B cell (primary cell): Measurements from ENCODE around the gene RIT2. TPM values are rescaled to one million over a fixed set of nuclear protein-coding genes. Genes with fewer than 3 reads are reported as not detected.

Source experiments
- ATAC-seq: fragments of 200-7000 bp; cut with Tn5 transposase; one replicate; pipeline ENCODE4 v1.10.0; 2021; ENCODE audit warnings: low read depth, mild to moderate bottlenecking, moderate number of reproducible peaks, moderate library complexity
- CTCF ChIA-PET: fragments of 350-600 bp; sonication (Branson Sonifier 250); formaldehyde crosslinking; loops from one replicate; lab custom pipeline; 2021; ENCODE audit warnings: antibody characterized with exemption, inconsistent platforms; lab: Charles Lee
- POLR2A ChIA-PET: fragments of 350-600 bp; sonication (Branson Sonifier 250); formaldehyde crosslinking; loops from one replicate; lab custom pipeline; 2021; ENCODE audit warnings: antibody characterized with exemption; lab: Charles Lee
- DNase-seq: peaks from one replicate; pipeline ENCODE4 v3.0.0; 2013
- H2AFZ ChIP-seq: 2 replicates; pipeline ENCODE4 v1.6.1; 2012; ENCODE audit warnings: mild to moderate bottlenecking, low read depth, low read length; ENCODE audit not compliant: insufficient read depth, poor library complexity, severe bottlenecking
- H3K27ac ChIP-seq, 2 donors: 1 replicate in 1 of 2; 2 replicates in 1 of 2; pipeline ENCODE4 v1.5.1; 2012 to 2013; ENCODE audit warnings: low read length in 2 of 2, mild to moderate bottlenecking in 2 of 2, moderate library complexity in 1 of 2
- H3K27me3 ChIP-seq, 4 experiments: fragments of 200-600 bp in 1 of 4; sonication (generic) in 1 of 4; replicated peaks in 1 of 4; 1 replicate in 2 of 4; 2 replicates in 2 of 4; pipeline versions ENCODE4 v1.6.1 to v1.7.0; 2013 to 2016; ENCODE audit warnings: low read length in 3 of 4, mild to moderate bottlenecking in 2 of 4, mixed read lengths in 1 of 4, moderate library complexity in 1 of 4; ENCODE audit not compliant: insufficient read depth in 4 of 4, control insufficient read depth in 3 of 4; ENCODE audit errors: control extremely low read depth in 1 of 4
- H3K36me3 ChIP-seq, 2 experiments: replicated peaks in 1 of 2; 1 replicate in 1 of 2; 2 replicates in 1 of 2; pipeline versions ENCODE4 v1.6.1 to v1.7.1; 2013; ENCODE audit warnings: low read length in 1 of 2; ENCODE audit not compliant: insufficient read depth in 2 of 2, control insufficient read depth in 1 of 2; ENCODE audit errors: control extremely low read depth in 1 of 2, extremely low read depth in 1 of 2
- H3K4me1 ChIP-seq, 2 donors: fragments of 200-600 bp in 1 of 2; sonication (generic) in 1 of 2; 1 replicate in 1 of 2; 2 replicates in 1 of 2; pipeline versions ENCODE4 v1.5.1 to v1.6.1; 2013 to 2017; ENCODE audit warnings: low read length in 2 of 2; ENCODE audit not compliant: control insufficient read depth in 2 of 2, insufficient read depth in 2 of 2
- H3K4me2 ChIP-seq: replicated peaks from 2 replicates; pipeline ENCODE3; 2012; ENCODE audit warnings: mild to moderate bottlenecking, low read depth, low read length; ENCODE audit not compliant: poor library complexity, severe bottlenecking
- H3K4me3 ChIP-seq, 5 experiments: fragments of 200-600 bp in 1 of 5; sonication (generic) in 1 of 5; 1 replicate in 3 of 5; 2 replicates in 2 of 5; pipeline versions ENCODE4 v1.5.1 to v1.7.0; 2011 to 2016; ENCODE audit warnings: low read length in 4 of 5, mild to moderate bottlenecking in 4 of 5, low read depth in 2 of 5, control low read depth in 1 of 5, moderate library complexity in 1 of 5; ENCODE audit not compliant: insufficient read depth in 1 of 5; ENCODE audit errors: control extremely low read depth in 1 of 5, extremely low read depth in 1 of 5
- H3K79me2 ChIP-seq: fragments of 200-600 bp; sonication (generic); one replicate; pipeline ENCODE4 v1.6.0; 2016; ENCODE audit warnings: low read length; ENCODE audit not compliant: control insufficient read depth, insufficient read depth
- H3K9ac ChIP-seq: fragments of 200-600 bp; sonication (generic); 2 replicates; pipeline ENCODE4 v1.6.1; 2017; ENCODE audit warnings: mild to moderate bottlenecking, low read length, moderate library complexity
- H3K9me3 ChIP-seq, 3 donors: one replicate each; pipeline versions ENCODE4 v1.6.1 to v1.7.1; 2013; ENCODE audit warnings: low read length in 2 of 3; ENCODE audit not compliant: control insufficient read depth in 2 of 3, insufficient read depth in 1 of 3; ENCODE audit errors: control extremely low read depth in 1 of 3
- H4K20me1 ChIP-seq: 2 replicates; pipeline ENCODE4 v1.6.0; 2012; ENCODE audit warnings: mild to moderate bottlenecking, low read length; ENCODE audit not compliant: insufficient read depth, control insufficient read depth, poor library complexity, severe bottlenecking
- H3K27ac Mint-ChIP-seq: one replicate; pipeline ENCODE4 v1.8.0; 2021; ENCODE audit warnings: mixed read lengths
- H3K27me3 Mint-ChIP-seq: one replicate; pipeline ENCODE4 v1.8.0; 2021; ENCODE audit warnings: mixed read lengths
- H3K4me1 Mint-ChIP-seq: one replicate; pipeline ENCODE4 v1.8.0; 2021; ENCODE audit warnings: mixed read lengths
- H3K4me3 Mint-ChIP-seq: one replicate; pipeline ENCODE4 v1.8.0; 2021; ENCODE audit warnings: mixed read lengths
- H3K9me3 Mint-ChIP-seq: one replicate; pipeline ENCODE4 v1.8.0; 2022; ENCODE audit warnings: mixed read lengths; ENCODE audit not compliant: insufficient read depth
- CTCF ChIP-seq: fragments of 200-600 bp; IDR thresholded peaks from one replicate; pipeline ENCODE4 v1.8.0; 2022; ENCODE audit warnings: antibody characterized with exemption, mild to moderate bottlenecking
- EZH2 ChIP-seq: IDR thresholded peaks from 2 replicates; pipeline ENCODE4 v1.6.1; 2012; ENCODE audit warnings: borderline replicate concordance, low read depth, mild to moderate bottlenecking, moderate library complexity, low read length; ENCODE audit not compliant: insufficient read depth, poor library complexity, severe bottlenecking
- WGBS: methylation state at CpG from one replicate; pipeline ENCODE4 v1.1.5; 2013; ENCODE audit warnings: missing lambda C conversion rate; ENCODE audit not compliant: insufficient coverage; 5-methylcytosine and 5-hydroxymethylcytosine counted together
- intact Hi-C: fragments of 100-400 bp; cut with micrococcal nuclease; formaldehyde crosslinking; loops from one replicate; pipeline ENCODE4 v1.10.0; 2022
- polyA plus RNA-seq: library from polyadenylated mRNA; depleted of rRNA; stranded (reverse); fragments of >200 nt; gene quantifications from 2 replicates; pipeline ENCODE4 v1.2.3, GENCODE V29; 2012
- total RNA-seq, 2 donors: library from RNA; stranded (reverse); fragments of 120-200 nt in 1 of 2; gene quantifications; 1 replicate in 1 of 2; 2 replicates in 1 of 2; pipeline versions ENCODE4 v1.2.3 to v1.2.4, GENCODE V29; 2013 to 2022

The RIT2 gene
- total and polyA plus RNA-seq, 2 donors (not counting 1 experiment from before 2014, with no cell fraction given) = not detected

- no peaks in the 10 kb centered on the region for H3K27me3 Mint-ChIP-seq
- H3K4me1 Mint-ChIP-seq = no peaks in the 10 kb centered on the region
- no peaks in the 10 kb centered on the region for H3K79me2 ChIP-seq
- TF ChIP-seq CTCF = no peak
- TF ChIP-seq EZH2 = no peak
- ChIA-PET POLR2A (no interaction called here), CTCF (no interaction called here)
- H3K27ac ChIP-seq = no peak overlapping the region
- H3K27ac Mint-ChIP-seq = no peak overlapping the region
- intact Hi-C loops = no loop called here
- H3K4me3 ChIP-seq = no peak overlapping the region
- no peaks in the 10 kb centered on the region for H4K20me1 ChIP-seq
- no peak for DNase-seq
- H3K9me3 ChIP-seq = no peaks in the 10 kb centered on the region
- H3K27me3 ChIP-seq = no peaks in the 10 kb centered on the region
- H3K4me3 Mint-ChIP-seq = no peak overlapping the region
- 100% methylated on average over 1 of the region's 3 CpGs for WGBS
- H2AFZ ChIP-seq = no peak overlapping the region
- no peak overlapping the region for H3K9ac ChIP-seq
- no peaks in the 10 kb centered on the region for H3K9me3 Mint-ChIP-seq
- no peaks in the 10 kb centered on the region for H3K36me3 ChIP-seq
- H3K4me1 ChIP-seq = no peaks in the 10 kb centered on the region
- no peak overlapping the region for H3K4me2 ChIP-seq
- no peak for ATAC-seq
These were observed 40.4 kb upstream of the RIT2 start for GRCh38 chr18:43155842-43156241.

GRCh38 chr18:43148231-43148630 lies 32.7 kb upstream of the RIT2 start:
- Histone ChIP-seq H3K27me3 (no peaks in the 10 kb centered on the region), H2AFZ (no peak overlapping the region), H3K27ac (no peak overlapping the region), H3K9me3 (no peaks in the 10 kb centered on the region), H3K36me3 (no peaks in the 10 kb centered on the region), H4K20me1 (no peaks in the 10 kb centered on the region), H3K9ac (no peak overlapping the region), H3K4me2 (no peak overlapping the region), H3K4me1 (no peaks in the 10 kb centered on the region), H3K4me3 (no peak overlapping the region), H3K79me2 (no peaks in the 10 kb centered on the region)
- no CpG with 5 or more reads among the region's 2 CpGs for WGBS
- intact Hi-C loops = no loop called here
- no peaks in the 10 kb centered on the region for H3K27me3 Mint-ChIP-seq
- ChIA-PET POLR2A (no interaction called here), CTCF (no interaction called here)
- ATAC-seq (no peak), DNase-seq (no peak)
- H3K4me3 Mint-ChIP-seq = no peak overlapping the region
- no peak overlapping the region for H3K27ac Mint-ChIP-seq
- no peaks in the 10 kb centered on the region for H3K9me3 Mint-ChIP-seq
- TF ChIP-seq CTCF (no peak), EZH2 (no peak)
- no peaks in the 10 kb centered on the region for H3K4me1 Mint-ChIP-seq
